ENCODE results near the gene PPP1R8. TPM values are rescaled to one million over a fixed set of nuclear protein-coding genes. Genes with fewer than 3 reads are reported as not detected.
A peak's percentile ranks its signal among the peaks of the same experiment; 100 is the strongest.
"Not testable (repeated sequence)": the region's sequence is repeated elsewhere in the genome, so short reads cannot be mapped to it uniquely, and the experiment has no call there.

Gene PPP1R8
- total RNA-seq, 4 donors from 2014 or later, result 32.5 to 43.5 (median 35.2) TPM

- no peak for DNase-seq (ENCODE audit: low spot score in 2 of 2)
- no peaks in the 10 kb centered on the region for H3K36me3 ChIP-seq
- peak overlapping the region; percentile 69 for H3K27ac ChIP-seq
- TF ChIP-seq CTCF (IDR thresholded peaks at IDR 0.05) (no peak), POLR2A (IDR thresholded peaks at IDR 0.05) (no peak), POLR2AphosphoS5 (IDR thresholded peaks at IDR 0.05) (no peak), EP300 (IDR thresholded peaks at IDR 0.05) (no peak)
- 65% methylated on average over 8 of the region's 8 CpGs for WGBS
- no peak overlapping the region for H3K4me3 ChIP-seq
- H3K9me3 ChIP-seq, result no peaks in the 10 kb centered on the region
- H3K4me1 ChIP-seq, result peaks cover 29% of the 10 kb centered on the region
- H3K27me3 ChIP-seq, result no peaks in the 10 kb centered on the region
These were observed 33.8 kb downstream of the PPP1R8 start for GRCh38 chr1:27864264-27864895.

GRCh38 chr1:27865821-27866220 is 35.2 kb downstream of the PPP1R8 start:
- no peak overlapping the region for H3K4me3 ChIP-seq
- H3K27ac ChIP-seq, result no peak overlapping the region
- TF ChIP-seq POLR2AphosphoS5 (IDR thresholded peaks at IDR 0.05) (no peak), POLR2A (IDR thresholded peaks at IDR 0.05) (no peak), CTCF (IDR thresholded peaks at IDR 0.05) (no peak), EP300 (IDR thresholded peaks at IDR 0.05) (no peak)
- H3K9me3 ChIP-seq, result no peaks in the 10 kb centered on the region
- DNase-seq (ENCODE audit: low spot score in 2 of 2), result no peak
- H3K4me1 ChIP-seq, result peaks cover 29% of the 10 kb centered on the region
- no peaks in the 10 kb centered on the region for H3K27me3 ChIP-seq
- H3K36me3 ChIP-seq, result no peaks in the 10 kb centered on the region
- WGBS, result 92% methylated on average over 10 of the region's 10 CpGs

GRCh38 chr1:27868556-27868931 is 38.0 kb downstream of the PPP1R8 start:
- H3K27ac ChIP-seq, result no peak overlapping the region
- TF ChIP-seq EP300 (IDR thresholded peaks at IDR 0.05) (no peak), POLR2AphosphoS5 (IDR thresholded peaks at IDR 0.05) (no peak), CTCF (IDR thresholded peaks at IDR 0.05) (no peak), POLR2A (IDR thresholded peaks at IDR 0.05) (no peak)

GRCh38 chr1:27868932-27869718 is 38.5 kb downstream of the PPP1R8 start:
- Histone ChIP-seq H3K27me3 (no peaks in the 10 kb centered on the region), H3K4me3 (no peak overlapping the region), H3K4me1 (peaks cover 28% of the 10 kb centered on the region), H3K36me3 (no peaks in the 10 kb centered on the region), H3K9me3 (no peaks in the 10 kb centered on the region), H3K27ac (no peak overlapping the region)
- no peak for TF ChIP-seq EP300 (IDR thresholded peaks at IDR 0.05)
- 53% methylated on average over 12 of the region's 16 CpGs for WGBS
- DNase-seq (ENCODE audit: low spot score in 2 of 2), result no peak

More at GRCh38 chr1:27868556-27868931, 38.0 kb downstream of the PPP1R8 start:
- Histone ChIP-seq H3K36me3 (no peaks in the 10 kb centered on the region), H3K4me1 (peaks cover 33% of the 10 kb centered on the region), H3K4me3 (no peak overlapping the region), H3K27me3 (no peaks in the 10 kb centered on the region), H3K9me3 (no peaks in the 10 kb centered on the region)
- DNase-seq (ENCODE audit: low spot score in 2 of 2), result no peak
- 73% methylated on average over 9 of the region's 11 CpGs for WGBS

GRCh38 chr1:27869719-27870085 is 39.1 kb downstream of the PPP1R8 start:
- no peaks in the 10 kb centered on the region for H3K27me3 ChIP-seq
- H3K27ac ChIP-seq, result no peak overlapping the region
- WGBS, result 89% methylated on average over 1 of the region's 1 CpG
- TF ChIP-seq EP300 (IDR thresholded peaks at IDR 0.05), result no peak
- no peak for TF ChIP-seq CTCF (IDR thresholded peaks at IDR 0.05)
- TF ChIP-seq POLR2A (IDR thresholded peaks at IDR 0.05), result no peak
- TF ChIP-seq POLR2AphosphoS5 (IDR thresholded peaks at IDR 0.05), result no peak
- no peaks in the 10 kb centered on the region for H3K36me3 ChIP-seq
- peaks cover 26% of the 10 kb centered on the region for H3K4me1 ChIP-seq
- H3K9me3 ChIP-seq, result no peaks in the 10 kb centered on the region
- no peak for DNase-seq (ENCODE audit: low spot score in 2 of 2)
- H3K4me3 ChIP-seq, result no peak overlapping the region

GRCh38 chr1:27871076-27871475 is 40.5 kb downstream of the PPP1R8 start:
- not testable (repeated sequence) for H3K9me3 ChIP-seq; H3K4me3 ChIP-seq; H3K27ac ChIP-seq; H3K27me3 ChIP-seq; DNase-seq (ENCODE audit: low spot score in 2 of 2); H3K36me3 ChIP-seq
- H3K4me1 ChIP-seq, result peaks cover 26% of the 10 kb centered on the region
- 95% methylated on average over 7 of the region's 7 CpGs for WGBS

Measured in suprapubic skin (tissue), 4 donors.